IPS-NIHi11 (cell line): ENCODE measurements around the gene EFHC1.

ENCODE experiments used
- DNase-seq: peaks from one replicate; pipeline ENCODE4 v3.0.0; 2012; ENCODE audit warnings: mixed read lengths, low spot score

EFHC1 gene

DNA sequence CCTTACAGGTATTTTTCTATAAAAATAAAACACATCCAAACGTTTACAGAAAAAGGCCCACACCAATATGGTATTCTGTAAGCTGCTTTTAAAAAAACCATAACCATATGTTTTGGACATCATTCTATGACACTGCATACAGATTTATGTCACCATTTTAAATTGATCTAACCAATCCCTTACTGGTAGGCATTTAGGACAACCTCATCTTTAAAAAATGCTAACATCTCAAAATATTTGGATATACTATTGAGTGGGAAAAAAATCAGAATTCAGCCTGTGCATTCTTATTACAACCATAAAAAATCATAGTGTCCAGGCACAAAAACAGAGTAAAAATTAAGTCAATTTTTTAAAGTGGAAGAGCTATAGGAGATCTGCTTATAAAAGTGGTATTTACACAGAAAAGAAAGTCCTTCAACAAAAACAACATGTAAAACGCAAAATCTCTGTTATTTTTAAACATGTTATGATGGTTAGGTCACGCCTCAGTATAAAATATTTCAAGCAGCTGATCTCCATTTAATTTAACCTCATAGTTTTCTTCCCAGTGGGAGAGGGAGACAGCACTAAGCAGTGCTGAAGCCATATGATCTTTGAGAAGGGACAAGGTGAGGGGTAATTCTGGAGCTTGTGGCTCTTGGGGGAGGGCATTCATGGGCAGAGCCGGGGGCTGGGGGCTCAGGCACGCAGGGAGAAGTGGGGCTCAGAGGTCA lies 135.5 kb downstream of the EFHC1 start:
- no peak for DNase-seq

DNA sequence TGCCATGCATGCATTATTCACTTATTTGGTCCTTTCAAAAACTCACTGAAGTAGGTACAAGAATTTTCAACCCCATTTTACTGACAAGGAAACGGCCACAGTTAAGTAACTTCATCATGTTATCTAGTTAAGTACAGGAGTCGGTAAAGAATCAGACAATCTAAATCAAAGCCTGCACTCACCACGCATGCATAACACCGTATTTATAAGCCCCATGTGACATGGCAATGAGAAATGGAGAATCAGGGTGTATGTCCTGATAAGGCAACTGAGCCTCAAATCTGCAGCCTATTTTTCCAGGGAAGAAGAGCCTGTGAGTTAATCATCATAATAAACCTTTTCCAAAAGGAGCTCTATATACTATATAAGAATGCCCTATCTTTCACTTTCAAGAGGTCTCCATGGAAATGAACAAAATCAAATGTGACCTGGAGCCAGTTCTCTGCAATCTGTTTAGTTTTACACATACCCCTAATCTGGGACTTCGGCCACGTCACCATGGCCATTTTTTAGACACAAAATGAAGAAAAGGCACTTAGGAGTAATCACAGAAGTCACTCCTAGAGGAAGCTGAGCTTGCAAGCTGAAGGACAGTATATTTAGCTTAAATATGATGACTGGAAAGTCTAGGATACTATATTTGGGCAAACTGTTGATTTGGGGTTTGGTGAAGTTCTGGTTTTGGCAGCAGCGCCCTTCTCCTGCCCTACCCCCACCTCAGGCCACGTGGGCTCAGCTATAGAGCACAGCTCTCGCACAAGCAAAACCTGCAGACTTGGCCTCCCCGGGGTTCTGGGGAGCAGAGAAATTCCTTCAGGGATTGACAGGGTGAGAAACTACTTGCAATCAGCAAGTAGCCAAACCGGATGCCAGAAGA lies 137.5 kb downstream of the EFHC1 start:
- peak; percentile 29 for DNase-seq

- no peak for DNase-seq
Measured at GRCh38 chr6:52558266-52559000, 138.3 kb downstream of the EFHC1 start.

GRCh38 chr6:52560462-52560861 lies 140.3 kb downstream of the EFHC1 start:
- no peak for DNase-seq

DNA sequence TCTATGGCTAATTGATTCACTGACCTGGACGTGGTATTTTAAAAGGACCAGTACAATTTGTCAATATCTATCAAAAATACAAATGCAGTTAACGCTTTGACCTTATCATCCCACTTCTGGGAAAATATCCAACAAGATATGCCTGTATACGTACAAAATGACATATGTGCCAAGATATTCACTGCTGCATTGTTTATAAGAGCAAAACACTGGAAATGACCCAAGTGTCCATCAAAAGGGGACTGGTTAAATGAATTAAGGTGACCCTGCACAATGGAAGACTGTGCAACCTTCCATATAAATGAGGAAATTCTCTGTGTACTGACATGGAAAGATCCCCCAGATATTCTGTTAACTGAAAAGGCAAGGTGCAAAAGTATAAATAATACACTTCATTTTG lies 142.8 kb downstream of the EFHC1 start:
- no peak for DNase-seq

DNA sequence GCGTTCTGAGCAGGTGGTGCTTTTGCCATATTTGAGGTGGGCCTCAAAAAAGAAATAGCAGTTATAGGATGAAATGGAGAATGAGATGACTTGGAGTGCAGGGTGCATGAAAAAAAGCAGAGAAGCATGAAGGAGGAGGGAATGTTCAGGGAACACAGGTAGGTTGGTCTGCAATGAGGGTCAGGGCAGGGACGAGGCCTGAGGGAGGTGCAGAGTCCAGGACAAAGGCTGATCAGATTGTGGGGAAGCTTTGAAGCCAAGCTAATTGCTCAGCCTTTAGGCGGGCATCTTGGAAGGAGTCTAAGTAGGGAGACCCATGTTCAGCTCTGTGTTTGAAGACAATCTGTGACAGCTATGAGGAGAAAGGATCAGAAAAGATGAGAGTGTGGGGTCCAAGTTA lies 144.7 kb downstream of the EFHC1 start:
- DNase-seq, result no peak

GRCh38 chr6:52566201-52566600 lies 146.1 kb downstream of the EFHC1 start:
- DNase-seq, result no peak

GRCh38 chr6:52566853-52567279 lies 146.7 kb downstream of the EFHC1 start:
- no peak for DNase-seq

DNA sequence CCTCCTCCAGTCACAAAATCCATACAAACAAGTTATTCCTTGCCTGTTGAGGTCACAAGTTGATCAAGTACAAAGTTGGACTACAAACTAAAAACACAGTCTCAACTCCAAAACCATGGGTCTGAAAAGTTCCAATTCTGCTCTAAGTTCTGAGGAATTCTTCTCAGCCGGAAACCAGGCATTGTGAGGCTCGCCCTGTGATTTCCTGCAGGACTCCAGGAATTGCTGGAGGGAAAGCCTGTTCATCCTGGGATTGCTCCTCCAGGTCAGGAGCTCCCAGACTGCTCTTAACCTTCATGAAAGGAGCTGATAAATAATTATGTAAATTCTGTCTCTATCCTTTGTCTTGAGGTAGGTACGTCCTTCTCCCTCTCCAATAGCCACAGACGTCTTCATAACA lies 148.2 kb downstream of the EFHC1 start:
- DNase-seq, result no peak

- no peak for DNase-seq
Measured at GRCh38 chr6:52570291-52570700, 150.2 kb downstream of the EFHC1 start.

DNA sequence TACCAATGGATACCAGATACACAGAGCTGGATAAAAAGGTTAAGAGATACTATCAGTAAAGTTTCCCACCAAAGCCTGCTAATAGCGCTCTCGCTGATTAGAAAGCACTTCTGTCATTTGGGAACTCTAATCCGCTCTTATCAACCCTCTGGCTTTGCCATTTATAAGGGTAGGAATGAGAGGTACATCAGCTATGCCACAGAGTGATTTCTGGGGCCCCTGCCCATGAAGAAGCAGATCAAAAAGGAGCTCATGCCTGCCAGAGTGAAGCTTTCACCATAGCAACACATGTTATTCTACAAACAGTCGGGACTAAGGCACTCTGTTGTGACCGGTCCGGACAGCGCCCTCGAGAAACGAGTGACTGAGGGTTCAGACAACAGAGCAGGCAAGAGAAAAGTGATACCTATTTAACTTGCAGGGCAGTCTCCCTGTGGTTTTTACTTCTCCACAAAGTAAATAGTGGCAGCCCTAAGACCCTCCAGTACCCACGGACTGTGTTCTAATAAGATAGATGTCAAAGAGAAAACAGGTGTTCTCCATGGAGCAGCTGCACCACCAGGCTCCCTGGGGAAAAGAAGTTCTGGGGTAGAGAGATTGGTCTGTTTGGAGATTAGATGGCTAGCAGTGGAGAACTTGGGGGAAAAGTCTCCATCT lies 151.1 kb downstream of the EFHC1 start:
- DNase-seq, result no peak

- DNase-seq, result no peak
Measured at GRCh38 chr6:52572536-52572935, 152.4 kb downstream of the EFHC1 start.

DNA sequence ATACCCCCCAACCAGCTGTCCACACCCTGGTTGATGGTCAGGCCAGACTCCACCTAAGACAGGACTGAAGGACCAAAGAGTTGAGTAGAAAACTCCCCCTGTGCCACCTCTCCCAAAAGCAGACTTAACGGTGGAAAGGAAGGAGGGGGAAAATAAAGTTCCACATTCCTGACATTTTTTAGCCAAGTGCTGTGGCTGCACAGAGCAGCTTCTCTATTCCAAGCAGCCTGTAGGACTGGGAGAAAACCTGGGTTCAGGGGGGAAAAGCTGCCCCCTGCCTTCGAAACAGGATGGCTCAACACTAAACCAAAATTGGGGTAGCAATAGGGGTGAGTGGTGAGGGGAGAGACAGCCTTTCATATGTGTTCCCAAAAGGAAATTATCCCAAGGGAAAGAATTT lies 153.2 kb downstream of the EFHC1 start:
- DNase-seq, result peak; percentile 28
